ENCODE data around the gene MPP3.
A peak's percentile ranks its signal among the peaks of the same experiment; 100 is the strongest.
"Not testable (repeated sequence)": the region's sequence is repeated elsewhere in the genome, so short reads cannot be mapped to it uniquely, and the experiment has no call there.

The MPP3 gene

DNA sequence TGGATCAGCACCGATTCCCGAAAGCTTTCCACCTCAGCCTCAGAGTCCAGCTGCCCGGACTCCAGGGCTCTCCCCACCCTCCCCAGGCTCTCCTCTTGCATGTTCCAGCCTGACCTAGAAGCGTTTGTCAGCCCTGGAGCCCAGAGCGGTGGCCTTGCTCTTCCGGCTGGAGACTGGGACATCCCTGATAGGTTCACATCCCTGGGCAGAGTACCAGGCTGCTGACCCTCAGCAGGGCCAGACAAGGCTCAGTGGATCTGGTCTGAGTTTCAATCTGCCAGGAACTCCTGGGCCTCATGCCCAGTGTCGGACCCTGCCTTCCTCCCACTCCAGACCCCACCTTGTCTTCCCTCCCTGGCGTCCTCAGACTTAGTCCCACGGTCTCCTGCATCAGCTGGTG, 29.0 kb upstream of the MPP3 start:
- DNase-seq (ENCODE audit: low spot score), result no peak

- DNase-seq (ENCODE audit: low spot score), result no peak
Measured at GRCh38 chr17:43860927-43861622, 28.1 kb upstream of the MPP3 start.

DNA sequence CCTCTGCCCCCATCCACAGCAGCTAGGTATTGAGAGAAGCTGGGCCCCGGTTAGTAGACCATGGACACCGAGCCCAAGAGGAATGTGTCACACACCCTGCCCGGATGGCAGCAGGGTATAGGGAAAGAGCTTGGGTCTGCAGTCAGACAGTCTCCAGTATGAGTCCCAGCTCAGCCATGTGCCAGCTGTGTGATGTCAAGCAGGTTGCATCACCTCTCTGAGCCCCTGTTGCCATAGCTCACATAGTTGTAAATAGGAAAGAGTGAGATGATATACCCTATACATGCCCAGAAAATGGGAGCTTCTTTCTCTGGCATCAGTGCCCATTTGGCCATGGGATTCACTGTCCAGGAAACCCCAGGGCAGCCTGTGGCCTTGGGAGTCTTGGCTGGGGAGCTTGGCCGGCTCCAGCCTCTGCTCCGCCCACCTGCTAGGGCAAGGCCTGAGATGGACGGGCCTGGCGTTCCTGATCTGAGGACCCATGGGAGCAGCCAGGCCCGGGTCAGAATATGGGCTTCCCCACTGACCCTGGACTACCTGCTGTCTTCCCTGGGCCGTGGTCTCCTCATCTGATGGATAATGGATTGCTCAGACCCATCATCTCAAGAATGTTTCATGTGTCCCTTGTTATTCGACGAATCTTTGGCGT, 27.3 kb upstream of the MPP3 start:
- no peak for DNase-seq (ENCODE audit: low spot score)

DNA sequence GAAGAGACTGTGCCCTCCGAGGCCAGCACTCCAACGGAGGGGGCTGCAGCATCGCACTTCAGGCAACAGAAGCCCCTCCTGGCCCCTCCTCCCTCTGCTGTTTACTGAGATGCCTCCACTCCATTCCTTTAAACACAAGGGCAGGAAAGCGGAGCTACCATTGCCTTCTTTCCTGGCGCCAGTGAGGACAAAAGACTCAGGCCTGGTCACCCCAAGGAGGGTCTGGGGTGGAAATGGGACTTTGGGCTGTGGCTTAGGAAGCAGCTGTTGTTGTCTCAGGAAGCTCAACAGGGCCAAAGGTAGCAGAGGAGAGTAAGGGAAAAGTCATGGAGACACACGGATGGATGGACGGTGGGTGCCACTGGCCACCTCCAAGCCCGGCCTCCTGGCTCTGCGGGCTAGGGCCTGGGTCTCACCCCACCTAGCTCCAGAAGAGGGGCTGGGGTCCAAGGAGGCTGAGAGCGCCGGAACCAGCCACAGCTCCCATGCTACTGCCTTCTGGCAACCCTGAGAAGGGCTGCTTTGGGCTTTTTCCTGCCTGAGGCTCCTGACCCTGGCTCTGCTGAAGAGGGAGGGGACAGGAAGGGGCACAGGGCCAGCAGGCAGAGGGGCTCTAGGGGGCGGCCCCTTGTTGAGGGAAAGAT, 25.1 kb upstream of the MPP3 start:
- no peak for DNase-seq (ENCODE audit: low spot score)

GRCh38 chr17:43857141-43857540, 24.2 kb upstream of the MPP3 start:
- no peak for DNase-seq (ENCODE audit: low spot score)

DNA sequence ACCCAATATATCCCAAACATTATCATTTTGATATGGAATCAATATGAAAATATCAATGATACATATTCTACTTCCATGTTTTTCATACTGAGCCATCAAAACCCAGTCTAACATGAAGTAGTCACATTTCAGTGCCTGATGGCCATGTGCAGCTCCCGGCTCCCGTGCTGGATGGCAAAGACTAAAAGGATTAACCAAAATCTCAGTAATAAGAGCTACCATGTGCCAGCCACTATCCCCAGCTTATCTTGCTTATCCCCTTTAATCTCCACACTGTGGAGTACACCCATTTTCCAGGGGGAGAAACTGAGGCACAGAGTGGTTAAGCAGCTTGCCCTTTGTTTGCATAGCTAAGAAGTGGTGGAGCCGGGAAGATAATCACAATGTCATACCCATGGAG, 23.2 kb upstream of the MPP3 start:
- DNase-seq (ENCODE audit: low spot score), result no peak

DNA sequence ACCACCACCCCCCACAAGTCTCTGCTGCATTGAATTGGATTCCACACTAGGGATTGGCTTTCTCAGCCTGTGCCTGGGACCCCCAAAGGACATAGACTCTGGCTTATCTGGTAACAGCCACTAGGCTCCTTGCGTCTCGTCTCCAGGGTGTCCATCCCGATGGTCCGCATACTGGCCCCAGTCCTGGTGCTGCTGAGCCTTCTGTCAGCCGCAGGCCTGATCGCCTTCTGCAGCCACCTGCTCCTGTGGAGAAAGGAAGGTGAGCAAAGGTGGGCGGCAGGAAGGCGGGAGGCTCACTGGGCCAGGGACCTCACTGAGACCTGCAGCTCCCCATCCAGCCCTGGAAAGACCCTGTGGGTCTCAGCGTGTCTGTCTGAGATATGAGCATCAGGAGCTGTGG, 22.1 kb upstream of the MPP3 start:
- no peak for DNase-seq (ENCODE audit: low spot score)

DNA sequence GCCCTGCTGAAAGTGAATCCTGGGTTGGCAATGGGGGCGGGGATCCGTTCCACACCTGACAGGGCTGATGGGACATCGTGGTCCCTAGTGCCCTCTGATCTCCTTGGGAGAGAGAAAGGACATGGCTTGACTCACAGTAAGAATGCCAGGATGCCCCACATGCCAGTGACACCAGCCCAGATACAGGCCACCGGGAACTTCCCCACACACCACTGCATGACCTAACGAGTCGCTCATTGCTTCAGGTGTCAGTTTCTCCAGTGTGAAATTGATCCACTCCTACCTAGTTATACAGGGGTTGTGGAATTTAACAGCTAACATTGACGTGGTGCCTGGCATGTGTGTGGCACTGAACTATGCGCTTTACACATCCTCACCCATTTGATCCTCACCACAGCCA, 21.6 kb upstream of the MPP3 start:
- peak; percentile 32 for DNase-seq (ENCODE audit: low spot score)

DNA sequence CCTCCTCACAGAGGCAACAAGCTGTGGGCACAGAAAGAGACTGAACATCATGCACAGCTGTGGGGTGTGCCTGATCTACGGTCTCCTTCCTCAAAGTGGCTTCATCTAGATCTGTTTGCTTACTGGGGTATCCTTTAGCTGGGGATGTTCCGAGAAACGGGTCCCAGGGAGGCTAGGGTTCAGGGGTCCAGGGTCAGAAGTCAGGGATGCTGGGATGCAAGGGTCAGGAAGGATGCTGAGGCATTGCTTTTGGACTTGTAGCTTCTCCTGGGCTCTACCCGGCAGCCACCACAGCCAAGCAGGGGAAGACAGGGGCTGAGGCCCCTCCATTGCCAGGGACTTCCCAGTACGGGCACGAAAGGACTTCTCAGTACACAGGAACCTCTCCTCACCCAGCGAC, 20.6 kb upstream of the MPP3 start:
- DNase-seq (ENCODE audit: low spot score), result no peak

DNA sequence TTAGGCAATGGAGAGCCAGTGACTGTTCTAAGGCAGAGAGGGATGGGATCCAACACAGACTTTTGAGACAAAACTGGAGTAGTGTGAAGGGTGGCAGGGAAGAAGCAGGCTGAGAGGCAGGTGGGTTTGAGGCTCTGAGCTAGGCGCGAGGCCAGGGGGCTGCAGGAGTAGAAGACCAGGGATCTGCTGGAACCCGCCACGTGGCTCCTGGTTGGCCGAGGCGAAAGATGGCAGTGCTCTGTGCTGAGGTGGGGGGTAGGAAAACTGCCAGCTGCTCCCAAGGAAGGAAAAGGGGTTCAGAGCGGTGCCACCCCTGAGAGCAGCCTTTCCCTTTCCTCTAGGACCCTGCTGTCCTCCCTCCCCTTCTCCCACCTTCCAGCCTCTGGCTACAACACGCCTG, 19.6 kb upstream of the MPP3 start:
- DNase-seq (ENCODE audit: low spot score), result no peak

DNA sequence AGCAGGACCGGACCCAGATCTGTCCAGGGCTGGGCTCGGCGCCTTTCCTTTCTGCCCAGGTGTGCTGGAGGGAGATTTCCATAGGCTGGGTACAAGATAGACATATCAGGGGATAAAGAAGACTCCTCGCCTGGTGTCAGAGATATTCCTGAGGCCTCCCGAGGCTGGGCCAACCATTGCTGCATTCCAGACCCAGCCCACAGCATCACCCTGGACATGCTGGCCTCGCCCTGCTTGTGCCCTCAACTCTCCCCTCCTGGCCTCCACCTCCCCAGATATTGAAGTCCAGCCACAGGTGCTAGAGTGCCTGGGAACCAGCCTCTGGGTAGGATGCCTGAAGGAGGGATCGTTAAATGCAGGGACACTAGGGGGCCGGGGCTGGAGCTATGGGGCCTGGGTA, 16.2 kb upstream of the MPP3 start:
- DNase-seq (ENCODE audit: low spot score), result no peak

DNA sequence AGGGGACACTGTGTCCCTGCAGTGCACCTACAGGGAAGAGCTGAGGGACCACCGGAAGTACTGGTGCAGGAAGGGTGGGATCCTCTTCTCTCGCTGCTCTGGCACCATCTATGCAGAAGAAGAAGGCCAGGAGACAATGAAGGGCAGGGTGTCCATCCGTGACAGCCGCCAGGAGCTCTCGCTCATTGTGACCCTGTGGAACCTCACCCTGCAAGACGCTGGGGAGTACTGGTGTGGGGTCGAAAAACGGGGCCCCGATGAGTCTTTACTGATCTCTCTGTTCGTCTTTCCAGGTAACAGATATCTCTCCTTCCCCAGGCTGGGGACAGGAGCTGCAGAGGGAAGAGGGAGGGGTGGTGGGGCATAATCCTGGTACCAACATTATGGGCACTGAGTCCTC, 15.7 kb upstream of the MPP3 start:
- no peak for DNase-seq (ENCODE audit: low spot score)

DNA sequence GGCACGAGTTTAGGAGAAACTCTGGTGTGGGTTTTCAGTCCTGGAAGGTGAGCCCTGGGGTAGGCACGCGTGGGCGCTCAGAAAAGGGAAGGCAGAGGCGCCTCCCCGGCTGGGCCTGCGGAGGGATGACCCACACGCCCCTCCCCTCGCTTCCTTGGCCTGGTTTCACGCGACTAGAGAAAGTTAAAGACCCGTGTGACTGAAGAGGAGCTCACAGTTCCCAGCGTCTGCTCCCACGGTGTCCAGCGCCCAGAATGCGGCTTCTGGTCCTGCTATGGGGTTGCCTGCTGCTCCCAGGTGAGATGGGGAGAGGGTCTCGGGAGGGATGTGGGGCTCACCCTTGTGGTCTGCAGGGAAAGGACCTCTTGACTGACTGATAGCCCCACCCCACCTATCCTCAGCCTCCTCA, 14.0 kb upstream of the MPP3 start, which contains the start of gene CD300LG:
CD300LG (plus strand) TSS at position 214 of the 409 bp plus-strand sequence; CDS start at position 255, 41 bp downstream.
- no peak for DNase-seq (ENCODE audit: low spot score)

DNA sequence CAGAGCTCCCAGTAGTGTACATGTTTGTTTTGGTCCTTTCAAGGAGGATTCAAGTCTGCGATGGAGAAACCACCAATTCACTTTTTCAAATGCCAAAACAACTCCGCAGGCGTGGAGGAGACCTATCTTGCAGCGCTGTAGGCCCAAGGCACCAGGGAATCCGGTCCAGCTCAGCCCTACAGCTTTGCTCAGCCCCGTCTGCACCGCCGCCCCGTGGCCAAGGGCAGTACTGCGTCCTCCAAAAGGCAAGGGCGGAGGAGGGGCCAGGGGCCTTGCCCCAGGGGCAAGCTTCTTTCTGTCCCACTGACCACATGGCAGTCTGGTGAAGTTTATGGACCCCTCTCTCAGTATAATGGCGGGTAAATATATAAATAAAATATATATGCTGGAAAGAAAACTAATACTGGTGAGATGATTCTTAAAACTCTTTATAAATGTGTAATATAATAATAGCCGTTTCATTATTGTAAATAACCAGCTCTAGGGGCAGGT, 13.3 kb upstream of the MPP3 start:
- DNase-seq (ENCODE audit: low spot score), result peak; percentile 74

DNA sequence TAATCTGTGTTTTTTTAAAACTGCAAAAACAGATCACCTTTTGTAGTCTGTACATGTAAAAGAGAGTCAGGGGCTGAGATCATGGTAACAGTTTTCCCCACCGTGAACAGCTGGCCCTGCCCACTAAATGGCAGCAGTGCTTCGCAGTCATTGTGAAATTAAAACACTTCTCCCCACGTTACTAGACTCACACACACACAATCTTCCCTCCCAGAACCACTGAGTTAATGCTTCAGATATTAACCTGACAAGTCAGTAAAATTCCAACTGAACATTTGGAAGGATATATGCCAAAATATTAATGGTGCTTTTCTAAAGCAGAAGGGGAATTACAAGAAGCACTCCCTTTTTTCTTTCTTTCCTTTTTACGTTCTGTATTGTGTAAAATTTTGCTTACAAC, 12.8 kb upstream of the MPP3 start:
- DNase-seq (ENCODE audit: low spot score), result peak; percentile 46

GRCh38 chr17:43844241-43844640, 11.3 kb upstream of the MPP3 start:
- DNase-seq (ENCODE audit: low spot score), result no peak

DNA sequence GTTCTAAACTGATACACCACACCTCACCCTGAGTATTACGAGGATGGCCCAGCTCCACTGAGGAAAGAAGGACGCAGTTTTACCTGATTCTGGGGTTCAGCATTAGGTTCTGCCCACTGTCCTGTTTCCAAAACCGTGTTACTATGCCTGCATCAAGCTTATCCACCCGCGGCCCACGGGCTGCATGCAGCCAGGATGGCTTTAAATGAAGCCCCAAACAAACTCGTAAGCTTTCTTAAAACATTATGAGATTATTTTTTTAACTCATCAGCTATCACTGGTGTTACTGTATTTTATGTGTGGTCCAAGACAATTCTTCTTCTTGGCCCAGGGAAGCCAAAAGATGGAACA, 10.0 kb upstream of the MPP3 start:
- DNase-seq (ENCODE audit: low spot score), result no peak

DNA sequence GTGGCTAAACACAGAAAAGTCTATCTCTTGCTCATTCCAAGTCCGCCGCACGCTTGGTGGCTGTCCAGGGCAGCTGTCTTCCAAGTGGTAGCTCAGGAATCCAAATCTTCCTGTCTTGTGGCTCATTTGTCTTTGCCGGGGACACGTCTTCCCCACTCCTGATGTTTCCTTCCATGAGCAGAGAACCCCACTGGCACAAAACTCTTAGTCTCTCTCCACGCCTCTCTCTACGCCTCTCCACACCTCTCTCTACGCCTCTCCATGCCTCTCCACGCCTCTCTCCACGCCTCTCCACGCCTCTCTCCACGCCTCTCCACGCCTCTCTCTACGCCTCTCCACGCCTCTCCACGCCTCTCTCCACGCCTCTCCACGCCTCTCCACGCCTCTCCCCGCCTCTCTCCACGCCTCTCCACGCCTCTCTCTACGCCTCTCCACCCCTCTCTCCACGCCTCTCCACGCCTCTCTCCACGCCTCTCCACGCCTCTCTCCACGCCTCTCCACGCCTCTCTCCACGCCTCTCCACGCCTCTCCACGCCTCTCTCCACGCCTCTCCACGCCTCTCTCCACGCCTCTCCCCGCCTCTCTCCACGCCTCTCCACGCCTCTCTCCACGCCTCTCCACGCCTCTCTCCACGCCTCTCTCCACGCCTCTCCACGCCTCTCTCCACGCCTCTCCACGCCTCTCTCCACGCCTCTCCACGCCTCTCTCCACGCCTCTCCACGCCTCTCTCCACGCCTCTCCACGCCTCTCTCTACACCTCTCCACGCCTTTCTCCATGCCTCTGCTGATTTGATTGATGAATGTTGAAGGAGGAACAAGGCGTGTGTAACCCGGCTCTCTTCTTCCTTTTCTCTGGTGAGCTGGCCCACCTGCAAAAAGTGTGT, 9.4 kb upstream of the MPP3 start:
- not testable (repeated sequence) for DNase-seq (ENCODE audit: low spot score)

GRCh38 chr17:43841282-43841681, 8.3 kb upstream of the MPP3 start:
- DNase-seq (ENCODE audit: low spot score), result no peak

GRCh38 chr17:43840814-43841213, 7.9 kb upstream of the MPP3 start:
- peak; percentile 20 for DNase-seq (ENCODE audit: low spot score)

DNA sequence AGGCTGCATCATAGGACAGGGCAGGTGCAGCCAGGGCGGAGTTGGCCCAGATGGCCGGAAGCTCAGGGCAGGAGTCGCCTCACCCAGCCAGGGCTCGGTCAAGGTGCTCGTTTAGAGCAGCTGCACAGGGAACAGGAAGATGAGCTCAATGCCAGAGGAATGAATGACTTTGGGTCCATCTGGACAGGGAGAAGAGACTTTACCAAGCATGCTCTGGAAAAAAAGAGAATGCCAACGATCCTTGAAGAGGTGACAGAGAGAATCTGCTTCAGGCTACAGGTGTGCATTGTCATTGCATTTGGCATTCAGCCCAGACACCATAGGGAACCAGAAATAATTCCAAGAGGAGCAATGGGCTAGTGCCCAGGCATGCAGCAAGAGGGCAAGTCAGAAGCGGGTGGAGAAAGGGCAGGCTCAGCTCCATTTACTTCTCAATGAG, 6.7 kb upstream of the MPP3 start:
- peak; percentile 81 for DNase-seq (ENCODE audit: low spot score)

- peak; percentile 49 for DNase-seq (ENCODE audit: low spot score)
Measured at GRCh38 chr17:43834106-43834505, 1.2 kb upstream of the MPP3 start.
